ENCODE data around the gene PDGFB. TPM values are rescaled to one million over a fixed set of nuclear protein-coding genes. Genes with fewer than 3 reads are reported as not detected.
A peak's percentile ranks its signal among the peaks of the same experiment; 100 is the strongest.
"Not testable (repeated sequence)": the region's sequence is repeated elsewhere in the genome, so short reads cannot be mapped to it uniquely, and the experiment has no call there.

The PDGFB gene
- total RNA-seq, 6 donors from 2014 or later, result 15.4 to 41.7 (median 24.1) TPM

DNA sequence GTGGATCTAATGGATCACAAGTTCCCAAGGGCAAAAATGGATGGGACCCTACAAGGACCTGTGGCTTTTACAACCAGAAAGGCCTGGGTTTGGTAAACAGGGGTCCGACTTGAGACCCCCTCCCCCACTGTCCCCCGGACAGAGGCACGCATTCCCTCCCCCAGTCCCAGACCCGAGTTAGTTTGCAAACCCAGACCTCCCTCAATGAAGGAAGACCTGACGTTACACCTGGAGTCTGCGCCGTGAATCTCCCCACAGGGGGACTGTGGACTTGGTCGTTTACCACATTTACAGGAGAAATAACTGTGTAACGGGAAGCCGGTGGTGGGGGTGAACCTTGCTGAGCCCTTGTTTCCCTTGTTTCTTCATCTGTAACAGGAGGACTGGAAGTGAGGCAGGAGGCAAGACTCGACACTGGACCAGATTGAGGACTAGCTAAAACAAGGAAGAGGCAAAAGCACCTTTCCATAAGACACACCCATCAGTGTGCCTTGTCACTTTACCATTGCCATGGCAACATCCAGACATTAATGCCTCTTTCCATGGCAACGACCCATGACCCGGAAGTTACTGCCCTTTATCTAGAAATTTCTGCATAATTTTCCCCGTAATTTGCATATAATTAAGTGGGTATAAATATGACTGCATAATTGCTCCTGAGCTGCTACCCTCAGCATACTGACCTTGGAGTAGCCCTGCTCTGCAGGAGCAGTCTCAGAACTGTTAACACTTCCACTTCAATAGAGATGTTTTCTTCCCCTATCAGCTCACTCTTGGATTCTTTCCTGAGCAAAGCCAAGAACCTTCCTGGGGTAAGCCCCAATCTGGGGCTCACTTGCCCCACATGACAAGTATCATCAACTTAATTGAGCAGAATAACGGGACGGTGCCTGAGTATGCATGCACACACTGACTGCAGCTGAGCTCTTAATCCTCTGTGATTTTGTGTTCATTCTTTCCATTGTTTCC is 25.4 kb downstream of the PDGFB start:
- WGBS, 2 donors, result 70 to 71% methylated on average over 16 of the region's 16 CpGs
- H3K27ac ChIP-seq, result no peak overlapping the region
- ATAC-seq (ENCODE audit: low FRiP score in 2 of 2) (no peak), DNase-seq (no peak)
- peaks cover 0 to 14% (median 6%) of the 10 kb centered on the region in 4 donors for H3K4me1 ChIP-seq
- no peaks in the 10 kb centered on the region for H3K27me3 ChIP-seq
- TF ChIP-seq POLR2A (IDR thresholded peaks at IDR 0.05) (no peak), EP300 (IDR thresholded peaks at IDR 0.05) (no peak), POLR2AphosphoS5 (IDR thresholded peaks at IDR 0.05) (no peak)
- TF ChIP-seq, protein P1, sequence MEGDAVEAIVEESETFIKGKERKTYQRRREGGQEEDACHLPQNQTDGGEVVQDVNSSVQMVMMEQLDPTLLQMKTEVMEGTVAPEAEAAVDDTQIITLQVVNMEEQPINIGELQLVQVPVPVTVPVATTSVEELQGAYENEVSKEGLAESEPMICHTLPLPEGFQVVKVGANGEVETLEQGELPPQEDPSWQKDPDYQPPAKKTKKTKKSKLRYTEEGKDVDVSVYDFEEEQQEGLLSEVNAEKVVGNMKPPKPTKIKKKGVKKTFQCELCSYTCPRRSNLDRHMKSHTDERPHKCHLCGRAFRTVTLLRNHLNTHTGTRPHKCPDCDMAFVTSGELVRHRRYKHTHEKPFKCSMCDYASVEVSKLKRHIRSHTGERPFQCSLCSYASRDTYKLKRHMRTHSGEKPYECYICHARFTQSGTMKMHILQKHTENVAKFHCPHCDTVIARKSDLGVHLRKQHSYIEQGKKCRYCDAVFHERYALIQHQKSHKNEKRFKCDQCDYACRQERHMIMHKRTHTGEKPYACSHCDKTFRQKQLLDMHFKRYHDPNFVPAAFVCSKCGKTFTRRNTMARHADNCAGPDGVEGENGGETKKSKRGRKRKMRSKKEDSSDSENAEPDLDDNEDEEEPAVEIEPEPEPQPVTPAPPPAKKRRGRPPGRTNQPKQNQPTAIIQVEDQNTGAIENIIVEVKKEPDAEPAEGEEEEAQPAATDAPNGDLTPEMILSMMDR (IDR thresholded peaks at IDR 0.05), result no peak
- H3K4me3 ChIP-seq, result no peak overlapping the region
- peaks cover 0 to 31% (median 7%) of the 10 kb centered on the region in 4 donors for H3K36me3 ChIP-seq
- no peaks in the 10 kb centered on the region for H3K9me3 ChIP-seq

DNA sequence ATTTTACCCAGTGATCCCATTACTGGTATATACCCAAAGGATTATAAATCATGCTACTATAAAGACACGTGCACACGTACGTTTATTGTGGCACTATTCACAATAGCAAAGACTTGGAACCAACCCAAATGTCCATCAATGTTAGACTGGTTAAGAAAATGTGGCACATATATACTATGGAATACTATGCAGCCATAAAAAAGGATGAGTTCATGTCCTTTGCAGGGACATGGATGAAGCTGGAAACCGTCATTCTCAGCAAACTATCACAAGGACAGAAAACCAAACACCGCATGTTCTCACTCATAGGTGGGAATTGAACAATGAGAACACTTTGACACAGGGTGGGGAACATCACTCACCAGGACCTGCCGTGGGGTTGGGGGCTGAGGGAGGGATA is 26.4 kb downstream of the PDGFB start:
- H3K27ac ChIP-seq; ATAC-seq (ENCODE audit: low FRiP score in 2 of 2); DNase-seq; H3K27me3 ChIP-seq; H3K9me3 ChIP-seq; H3K4me3 ChIP-seq: not testable (repeated sequence)
- peaks cover 0 to 15% (median 6%) of the 10 kb centered on the region in 4 donors for H3K4me1 ChIP-seq
- H3K36me3 ChIP-seq, result peaks cover 0 to 31% (median 2%) of the 10 kb centered on the region in 4 donors
- 81 to 91% methylated on average over 6 of the region's 6 CpGs for WGBS, 2 donors

DNA sequence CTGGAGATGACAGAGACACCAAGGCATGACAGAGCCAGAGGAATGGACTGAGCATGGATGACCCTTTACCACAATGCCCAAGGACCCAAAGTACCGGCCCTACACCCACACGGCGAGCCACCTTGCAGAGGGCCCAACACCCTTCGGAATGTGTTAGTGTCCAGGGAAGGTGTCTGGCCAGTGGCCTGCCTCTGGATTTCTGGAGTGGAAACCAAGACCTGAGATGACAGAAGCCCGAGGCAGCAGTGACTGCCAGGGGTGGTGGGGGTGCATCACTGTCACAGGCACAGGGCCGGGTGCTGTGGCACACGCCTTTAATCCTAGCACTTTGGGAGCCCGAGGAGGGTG is 28.7 kb downstream of the PDGFB start:
- Histone ChIP-seq H3K27me3 (no peaks in the 10 kb centered on the region), H3K36me3 (peaks cover 0 to 14% (median 0%) of the 10 kb centered on the region in 4 donors), H3K4me3 (no peak overlapping the region), H3K9me3 (no peaks in the 10 kb centered on the region), H3K27ac (no peak overlapping the region), H3K4me1 (peaks cover 0 to 10% (median 4%) of the 10 kb centered on the region in 4 donors)
- peak in 1 of 2 donors; percentile 5 for DNase-seq
- TF ChIP-seq EP300 (IDR thresholded peaks at IDR 0.05) (no peak), POLR2A (IDR thresholded peaks at IDR 0.05) (no peak)
- TF ChIP-seq, protein P1 (IDR thresholded peaks at IDR 0.05), result no peak
- ATAC-seq (ENCODE audit: low FRiP score in 2 of 2), result no peak
- WGBS, 2 donors, result 90 to 96% methylated on average over 8 of the region's 8 CpGs

DNA sequence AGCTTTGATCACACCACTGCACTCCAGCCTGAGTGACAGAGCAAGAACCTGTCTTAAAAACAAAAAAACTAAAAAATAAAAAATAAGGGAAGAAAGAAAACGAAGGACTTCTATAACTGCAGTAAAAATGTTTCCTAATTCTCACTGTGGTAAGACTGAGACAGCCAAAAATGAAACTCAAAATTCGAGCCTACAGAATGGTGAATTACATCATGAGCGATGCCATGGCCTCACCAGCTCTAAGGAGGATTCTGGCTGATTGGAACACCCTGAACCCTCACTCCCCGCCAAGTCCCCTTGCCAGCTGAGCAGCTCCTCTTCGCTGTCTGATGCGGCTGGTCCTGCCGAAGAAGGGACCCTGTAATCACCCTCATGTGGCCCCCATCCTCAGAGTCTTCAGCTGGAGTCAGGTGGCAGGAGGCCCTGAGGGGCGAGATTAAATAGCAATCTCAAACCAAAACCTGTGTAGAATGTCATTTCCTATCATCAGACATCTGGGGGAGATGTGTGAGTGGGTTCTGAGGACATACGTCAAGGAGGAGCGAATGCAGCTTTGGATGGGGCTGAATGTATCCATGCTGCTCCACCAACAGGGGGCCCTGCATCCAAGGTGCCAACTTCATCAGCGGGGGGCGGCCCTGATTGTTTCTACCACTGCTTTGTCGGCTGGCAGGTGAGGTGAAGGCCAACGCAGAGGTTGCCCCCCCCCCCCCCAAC is 29.2 kb downstream of the PDGFB start:
- no peak overlapping the region for H3K4me3 ChIP-seq
- H3K4me1 ChIP-seq, result peaks cover 0 to 9% (median 4%) of the 10 kb centered on the region in 4 donors
- 58 to 68% methylated on average over 12 to 14 of the region's 14 CpGs for WGBS, 2 donors
- peak in 1 of 2 donors; percentile 29 for ATAC-seq (ENCODE audit: low FRiP score in 2 of 2)
- H3K27me3 ChIP-seq, result no peaks in the 10 kb centered on the region
- no peak overlapping the region for H3K27ac ChIP-seq
- peak in 1 of 2 donors; percentile 18 for DNase-seq
- H3K9me3 ChIP-seq, result no peaks in the 10 kb centered on the region
- no peak for TF ChIP-seq EP300 (IDR thresholded peaks at IDR 0.05)
- TF ChIP-seq, protein P1 (IDR thresholded peaks at IDR 0.05), result peak in 5 of 6 experiments; percentile 12 to 34 (median 14)
- H3K36me3 ChIP-seq, result peaks cover 0 to 14% (median 0%) of the 10 kb centered on the region in 4 donors

DNA sequence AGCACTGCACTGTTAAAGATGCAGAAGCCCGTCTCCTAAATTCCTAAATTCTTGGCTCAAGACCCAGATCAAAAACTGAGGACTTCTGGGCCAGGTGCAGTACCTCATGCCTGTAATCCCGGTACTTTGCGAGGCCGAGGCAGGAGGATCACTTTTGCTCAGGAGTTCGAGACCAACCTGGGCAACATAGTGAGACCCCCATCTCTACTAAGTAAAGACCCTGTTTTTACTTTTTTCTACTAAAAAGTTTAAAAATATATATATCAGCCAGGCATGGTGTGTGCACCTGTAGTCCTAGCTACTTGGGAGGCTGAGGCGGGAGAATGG is 29.7 kb downstream of the PDGFB start:
- Histone ChIP-seq H3K4me1 (peaks cover 0 to 9% (median 4%) of the 10 kb centered on the region in 4 donors), H3K36me3 (peaks cover 0 to 14% (median 0%) of the 10 kb centered on the region in 4 donors), H3K4me3 (no peak overlapping the region), H3K27ac (no peak overlapping the region), H3K27me3 (no peaks in the 10 kb centered on the region), H3K9me3 (no peaks in the 10 kb centered on the region)
- TF ChIP-seq POLR2A (IDR thresholded peaks at IDR 0.05) (no peak), POLR2AphosphoS5 (IDR thresholded peaks at IDR 0.05) (no peak)
- no peak for ATAC-seq (ENCODE audit: low FRiP score in 2 of 2)
- WGBS, 2 donors, result 72 to 77% methylated on average over 6 of the region's 6 CpGs
- no peak for DNase-seq

Data from upper lobe of left lung (tissue), 6 donors.